ENCODE measurements around the gene KRT6B. TPM values are rescaled to one million over a fixed set of nuclear protein-coding genes. Genes with fewer than 3 reads are reported as not detected.

The KRT6B gene
- total and polyA plus RNA-seq, 2 of the 8 experiments (the other 6 are each of a cell fraction or from before 2014, with no cell fraction given) = not detected

- no peaks in the 10 kb centered on the region for H4K20me1 ChIP-seq (replicated peaks in 1 of 2; ENCODE audit: control insufficient read depth in 1 of 2, insufficient read depth in 2 of 2, low read length in 2 of 2)
- H4K8ac ChIP-seq (ENCODE audit: extremely low read depth, insufficient read depth, low read length) = no peak overlapping the region; the same call in 1 of the 2 replicates
- H3K18ac ChIP-seq (ENCODE audit: extremely low read depth, low read length) = no peak overlapping the region
- no peak overlapping the region for H3K9ac ChIP-seq (replicated peaks in 1 of 4; ENCODE audit: extremely low read depth in 1 of 4, low read depth in 3 of 4, low read length in 3 of 4)
- no peaks in the 10 kb centered on the region for H3K79me1 ChIP-seq (ENCODE audit: low read depth, low read length)
- H3K4me1 ChIP-seq (replicated peaks in 1 of 4; ENCODE audit: control insufficient read depth in 3 of 4, insufficient read depth in 4 of 4, low read length in 3 of 4) = no peaks in the 10 kb centered on the region
- H4K91ac ChIP-seq (replicated peaks; ENCODE audit: insufficient read length, low read length) = no peak overlapping the region
- no peak overlapping the region for H3K56ac ChIP-seq (replicated peaks; ENCODE audit: insufficient read length, low read depth, low read length)
- H3K14ac ChIP-seq (ENCODE audit: insufficient read length) = no peak overlapping the region
- no peak overlapping the region for H2BK120ac ChIP-seq (replicated peaks; ENCODE audit: low read depth, low read length)
- no peak overlapping the region for H3K4me3 ChIP-seq (ENCODE audit: extremely low read depth in 1 of 4, insufficient read depth in 2 of 4, low read depth in 3 of 4, low read length in 4 of 4)
- no peak overlapping the region for H4K5ac ChIP-seq (ENCODE audit: insufficient read length, low read depth, low read length)
- POLR2A ChIA-PET (ENCODE audit: partially characterized antibody) = no interaction called here
- H3K23me2 ChIP-seq (ENCODE audit: low read depth, low read length) = no peaks in the 10 kb centered on the region
- no peaks in the 10 kb centered on the region for H3K27me3 ChIP-seq (replicated peaks in 1 of 4; ENCODE audit: control insufficient read depth in 3 of 4, extremely low read depth in 1 of 4, insufficient read depth in 3 of 4, low read length in 3 of 4)
- H3K27ac ChIP-seq (ENCODE audit: low read depth, low read length) = no peak overlapping the region
- FAIRE-seq (no peak), DNase-seq (ENCODE audit: low read depth in 1 of 2, low spot score in 2 of 2) (no peak)
- TF ChIP-seq CHD2 (IDR thresholded peaks at IDR 0.05; ENCODE audit: low read length) (no peak), SAP30 (IDR thresholded peaks at IDR 0.05; ENCODE audit: insufficient read depth, insufficient replicate concordance, low read length) (no peak), TAF7 (optimal IDR thresholded peaks at IDR 0.05; ENCODE audit: borderline replicate concordance, low read depth, low read length) (no peak), SIX5 (IDR thresholded peaks at IDR 0.05; ENCODE audit: low read depth, low read length) (no peak)
- H3K4me2 ChIP-seq (ENCODE audit: insufficient read depth in 1 of 2, low read depth in 2 of 2, low read length in 2 of 2) = no peak overlapping the region
- no peak overlapping the region for H2BK12ac ChIP-seq (ENCODE audit: low read depth, low read length)
- peaks cover 2 to 11% of the 10 kb centered on the region in 2 experiments; a peak in 1 of 4 replicates for H3K9me3 ChIP-seq (ENCODE audit: insufficient read depth in 2 of 2, low read depth in 1 of 2, low read length in 1 of 2)
- H3K4ac ChIP-seq (replicated peaks; ENCODE audit: insufficient read length, low read depth, low read length) = no peak overlapping the region
- no peaks in the 10 kb centered on the region for H3K79me2 ChIP-seq (ENCODE audit: control insufficient read depth in 1 of 2, insufficient read depth in 2 of 2, low read length in 2 of 2)
- CTCF ChIA-PET (ENCODE audit: partially characterized antibody) = interaction anchor here (1.0 to 7.8 kb wide), 8 partner anchors 11 to 171 kb away, joined by 3 to 46 read pairs (median 9); partner anchors contain the start of gene KRT5
- no peak overlapping the region for H2BK5ac ChIP-seq (ENCODE audit: low read depth, low read length)
- WGBS, 2 experiments (ENCODE audit: extremely low coverage in 1 of 2, insufficient coverage in 1 of 2, insufficient read length in 1 of 2, insufficient replicate concordance in 2 of 2, low coverage in 1 of 2, low lambda C conversion rate in 2 of 2, missing lambda C conversion rate in 1 of 2) = 94% methylated on average over 8 of the region's 10 CpGs; no CpG with 5 or more reads in 1 of the 2 experiments
- no peak overlapping the region for H2AK5ac ChIP-seq (ENCODE audit: low read depth, low read length)
- H2BK20ac ChIP-seq (ENCODE audit: low read length) = no peak overlapping the region
- no peaks in the 10 kb centered on the region for H3K36me3 ChIP-seq (ENCODE audit: control insufficient read depth in 2 of 4, insufficient read depth in 4 of 4, low read length in 3 of 4)
- H3K23ac ChIP-seq (ENCODE audit: insufficient read length) = no peak overlapping the region
- no peak overlapping the region for H2BK15ac ChIP-seq (ENCODE audit: low read length)
- no peak overlapping the region for H2AFZ ChIP-seq (ENCODE audit: low read length)
These were observed 40.1 kb downstream of the KRT6B start for GRCh38 chr12:52411815-52412214.
